HEK293T (cell line): ENCODE data around the gene MEIOC.
A peak's percentile ranks its signal among the peaks of the same experiment; 100 is the strongest.

Source experiments
- CTCF ChIA-PET: fragments of 350-600 bp; formaldehyde crosslinking; extraction: SDS; loops from one replicate; lab custom pipeline; 2021; ENCODE audit warnings: antibody characterized with exemption, inconsistent platforms; lab: Yijun Ruan, JAX
- POLR2A ChIA-PET: fragments of 350-600 bp; formaldehyde crosslinking; extraction: SDS; loops from one replicate; lab custom pipeline; 2020; ENCODE audit warnings: antibody characterized with exemption, inconsistent platforms; lab: Yijun Ruan, JAX
- DNase-seq: peaks from one replicate; pipeline ENCODE4 v3.0.0; 2012; ENCODE audit warnings: mixed read lengths; ENCODE audit errors: extremely low spot score
- ARNT ChIP-seq: fragments of 450-650 bp; IDR thresholded peaks from 2 replicates; pipeline ENCODE4 v1.6.1; 2017; ENCODE audit warnings: mild to moderate bottlenecking
- BHLHE40 ChIP-seq: fragments of 450-650 bp; IDR thresholded peaks from 2 replicates; pipeline ENCODE4 v1.6.1; 2016; ENCODE audit warnings: mild to moderate bottlenecking, moderate library complexity, borderline replicate concordance
- CTBP1 ChIP-seq: fragments of 450-650 bp; IDR thresholded peaks from 2 replicates; pipeline ENCODE4 v1.6.1; 2016; ENCODE audit warnings: borderline replicate concordance
- ELF4 ChIP-seq: fragments of 450-650 bp; IDR thresholded peaks from 2 replicates; pipeline ENCODE4 v1.6.1; 2017; ENCODE audit warnings: antibody characterized with exemption
- FOXA1 ChIP-seq: fragments of 450-650 bp; IDR thresholded peaks from 2 replicates; pipeline ENCODE4 v1.6.1; 2016; ENCODE audit warnings: mild to moderate bottlenecking
- FOXK2 ChIP-seq: fragments of 450-650 bp; IDR thresholded peaks from 2 replicates; pipeline ENCODE4 v1.6.1; 2016; ENCODE audit warnings: mild to moderate bottlenecking
- HDGF ChIP-seq: fragments of 450-650 bp; IDR thresholded peaks from 2 replicates; pipeline ENCODE4 v1.6.1; 2017; ENCODE audit warnings: antibody characterized with exemption, borderline replicate concordance
- L3MBTL2 ChIP-seq: fragments of 450-650 bp; conservative IDR thresholded peaks from 2 replicates; pipeline ENCODE4 v1.6.1; 2016; ENCODE audit warnings: mild to moderate bottlenecking
- LEF1 ChIP-seq: fragments of 450-650 bp; IDR thresholded peaks from 2 replicates; pipeline ENCODE4 v1.6.1; 2017; ENCODE audit warnings: mild to moderate bottlenecking, borderline replicate concordance
- NFRKB ChIP-seq: fragments of 450-650 bp; IDR thresholded peaks from 2 replicates; pipeline ENCODE4 v1.6.1; 2016; ENCODE audit warnings: mild to moderate bottlenecking, moderate library complexity
- SP1 ChIP-seq: fragments of 450-650 bp; IDR thresholded peaks from 2 replicates; pipeline ENCODE4 v1.6.1; 2017
- TARDBP ChIP-seq: fragments of 450-650 bp; IDR thresholded peaks from 2 replicates; pipeline ENCODE4 v1.6.1; 2016
- TF ChIP-seq, protein P1 (sequence below): fragments of 450-650 bp; IDR thresholded peaks from 2 replicates; pipeline ENCODE4 v1.6.1; 2016

The MEIOC gene

DNA sequence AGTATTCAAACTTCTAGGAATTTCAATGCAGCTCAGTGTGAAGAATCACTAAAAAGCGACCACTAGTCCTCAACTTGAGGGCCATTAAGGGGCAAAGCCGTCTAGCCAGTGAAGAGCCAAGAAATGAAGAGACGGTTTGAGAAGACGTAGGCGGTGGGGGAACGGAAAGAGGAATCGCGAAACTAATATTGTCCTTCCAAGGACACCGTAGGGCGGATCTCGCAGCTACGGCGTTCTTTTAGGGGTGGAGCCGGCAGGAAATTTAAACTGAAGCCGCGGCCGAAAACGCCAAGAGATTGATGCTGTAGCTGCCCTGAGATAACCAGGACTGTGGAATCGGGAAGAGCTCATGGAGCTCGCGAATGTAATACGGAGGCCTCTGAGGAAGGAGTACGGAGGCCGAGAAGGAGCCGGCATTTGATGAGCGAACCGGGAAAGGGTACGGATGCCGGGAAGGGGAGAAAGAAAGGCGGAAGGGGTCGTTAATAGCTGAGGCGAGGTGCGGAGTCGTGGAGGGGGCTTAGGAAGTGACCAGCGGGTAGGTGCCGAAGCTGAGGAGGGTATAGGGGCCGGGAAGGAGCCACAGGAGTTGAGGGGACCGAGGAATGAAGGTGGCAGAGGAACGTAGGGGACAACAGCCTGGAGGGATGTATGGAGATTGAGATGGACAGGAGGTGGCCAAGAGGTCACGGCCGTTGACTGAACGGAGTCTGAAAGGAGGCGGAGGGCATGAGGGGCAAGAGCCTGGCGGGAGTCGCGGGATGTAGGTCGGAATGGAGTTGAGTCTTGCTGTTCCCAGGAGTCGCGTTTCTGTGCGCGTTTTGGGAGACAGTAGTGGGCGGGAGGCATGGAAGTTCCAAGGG, 52.4 kb downstream of the MEIOC start, which contains the start of gene DBF4B:
DBF4B (plus strand) TSS at position 265 of the 863 bp plus-strand sequence; CDS start at position 421, 156 bp downstream.
- POLR2A ChIA-PET, result interaction anchor here (0.6 to 4.6 kb wide), 14 partner anchors 9 to 487 kb away, joined by 3 to 59 read pairs (median 3); partner anchors contain the start of genes ADAM11, CCDC43 and FZD2
- TF ChIP-seq BHLHE40 (no peak), HDGF (no peak), ELF4 (peak; percentile 39; the same call in 1 of the 2 replicates), CTBP1 (no peak), FOXA1 (no peak)
- TF ChIP-seq, protein P1, sequence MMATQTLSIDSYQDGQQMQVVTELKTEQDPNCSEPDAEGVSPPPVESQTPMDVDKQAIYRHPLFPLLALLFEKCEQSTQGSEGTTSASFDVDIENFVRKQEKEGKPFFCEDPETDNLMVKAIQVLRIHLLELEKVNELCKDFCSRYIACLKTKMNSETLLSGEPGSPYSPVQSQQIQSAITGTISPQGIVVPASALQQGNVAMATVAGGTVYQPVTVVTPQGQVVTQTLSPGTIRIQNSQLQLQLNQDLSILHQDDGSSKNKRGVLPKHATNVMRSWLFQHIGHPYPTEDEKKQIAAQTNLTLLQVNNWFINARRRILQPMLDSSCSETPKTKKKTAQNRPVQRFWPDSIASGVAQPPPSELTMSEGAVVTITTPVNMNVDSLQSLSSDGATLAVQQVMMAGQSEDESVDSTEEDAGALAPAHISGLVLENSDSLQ, result 0 out of 2 replicates have a peak, but pooled peaks have one; percentile 2
- CTCF ChIA-PET, result no interaction called here
- peak; percentile 84 for DNase-seq

DNA sequence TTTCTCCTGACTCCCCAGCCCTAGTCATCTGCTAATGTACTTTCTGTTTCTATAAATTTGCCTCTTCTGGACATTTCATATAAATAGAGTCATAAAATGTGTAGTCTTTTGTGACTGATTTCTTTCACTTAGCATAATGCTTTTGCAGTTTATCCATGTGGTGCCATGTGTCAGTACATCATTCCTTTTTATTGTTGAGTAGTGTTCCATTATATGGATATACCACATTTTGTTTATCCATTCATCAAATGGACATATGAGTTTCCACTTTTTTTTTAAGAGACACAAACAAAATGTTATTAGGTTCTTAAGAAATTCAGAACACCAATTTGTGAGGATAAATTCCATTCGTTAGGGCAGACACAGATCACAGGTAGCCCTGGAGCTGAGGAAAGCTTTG, 63.2 kb downstream of the MEIOC start:
- ChIA-PET POLR2A (interaction anchor here (2.3 kb wide), 1 partner anchor 11 kb away, joined by 7 read pairs; the partner anchor contains the start of gene DBF4B), CTCF (no interaction called here)
- DNase-seq, result no peak
- TF ChIP-seq HDGF, result no peak
- no peak for TF ChIP-seq BHLHE40
- no peak for TF ChIP-seq LEF1
- TF ChIP-seq FOXK2, result no peak
- no peak for TF ChIP-seq L3MBTL2
- no peak for TF ChIP-seq ARNT
- TF ChIP-seq FOXA1, result no peak
- no peak for TF ChIP-seq TARDBP

DNA sequence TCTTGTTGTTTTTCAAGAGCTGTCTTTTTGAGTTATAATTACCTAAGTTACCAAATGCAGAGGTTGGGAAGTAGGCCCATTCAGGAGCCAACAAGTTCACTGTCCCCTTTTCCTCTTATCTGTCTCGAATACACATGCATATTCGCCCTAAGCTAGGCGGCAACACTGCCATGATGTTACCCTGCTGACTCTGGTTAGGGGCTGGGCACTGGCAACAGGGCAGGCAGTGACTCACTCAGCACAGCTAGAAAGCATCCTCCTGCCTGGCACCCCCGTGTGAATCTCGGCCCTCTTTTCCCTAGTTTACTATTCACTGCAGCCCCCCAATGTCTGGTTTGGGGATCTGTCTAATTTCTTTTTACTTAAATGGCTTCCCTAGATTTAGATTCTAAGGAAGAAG, 66.0 kb downstream of the MEIOC start:
- CTCF ChIA-PET, result no interaction called here
- POLR2A ChIA-PET, result interaction anchor here (1.4 kb wide), 1 partner anchor 14 kb away, joined by 5 read pairs; the partner anchor contains the start of gene DBF4B
- no peak for TF ChIP-seq SP1
- TF ChIP-seq NFRKB, result no peak
- no peak for TF ChIP-seq ARNT
- TF ChIP-seq HDGF, result no peak
- TF ChIP-seq L3MBTL2, result no peak
- TF ChIP-seq CTBP1, result no peak
- no peak for DNase-seq
